Skeletal muscle tissue (tissue), 4 donors: ENCODE data around the gene ARID1B. TPM values are rescaled to one million over a fixed set of nuclear protein-coding genes. Genes with fewer than 3 reads are reported as not detected.

Experiments used
- H3K27ac ChIP-seq: one replicate; pipeline ENCODE4 v1.7.0; 2013; ENCODE audit warnings: mild to moderate bottlenecking, low read depth, low read length, inconsistent platforms
- H3K27me3 ChIP-seq, 3 donors: one replicate each; pipeline ENCODE4 v1.7.0; 2013; ENCODE audit warnings: low read length in 3 of 3; ENCODE audit not compliant: control insufficient read depth in 3 of 3, insufficient read depth in 3 of 3
- H3K36me3 ChIP-seq, 3 donors: one replicate each; pipeline ENCODE4 v1.7.0; 2013; ENCODE audit warnings: low read length in 3 of 3; ENCODE audit not compliant: control insufficient read depth in 3 of 3, insufficient read depth in 3 of 3
- H3K4me1 ChIP-seq, 3 donors: one replicate each; pipeline ENCODE4 v1.7.0; 2013; ENCODE audit warnings: low read length in 3 of 3, mild to moderate bottlenecking in 3 of 3; ENCODE audit not compliant: control insufficient read depth in 3 of 3, insufficient read depth in 3 of 3
- H3K4me3 ChIP-seq, 3 donors: one replicate each; pipeline ENCODE4 v1.7.0; 2013; ENCODE audit warnings: low read length in 3 of 3
- H3K9ac ChIP-seq, 3 donors: one replicate each; pipeline ENCODE4 v1.7.0; 2013; ENCODE audit warnings: low read length in 3 of 3, mild to moderate bottlenecking in 3 of 3, moderate library complexity in 2 of 3, low read depth in 1 of 3
- H3K9me3 ChIP-seq, 3 donors: one replicate each; pipeline ENCODE4 v1.7.0; 2013; ENCODE audit warnings: low read length in 3 of 3; ENCODE audit not compliant: control insufficient read depth in 3 of 3
- total RNA-seq: library from RNA; depleted of rRNA; stranded (reverse); fragments of >200 nt; gene quantifications from one replicate; pipeline ENCODE4 v1.2.3, GENCODE V29; 2014
- donor health status: Osteomylitis.

ARID1B gene
- total RNA-seq, 1 donor from 2014 or later, result 73.6 TPM

GRCh38 chr6:156821707-156822106 is 44.5 kb downstream of the ARID1B start:
- Histone ChIP-seq H3K4me1 (peaks cover 38 to 42% (median 38%) of the 10 kb centered on the region in 3 donors), H3K36me3 (no peaks in the 10 kb centered on the region), H3K4me3 (no peak overlapping the region), H3K9me3 (no peaks in the 10 kb centered on the region), H3K27ac (peak overlapping the region; percentile 85), H3K9ac (no peak overlapping the region), H3K27me3 (no peaks in the 10 kb centered on the region)

GRCh38 chr6:156822747-156823206 is 45.6 kb downstream of the ARID1B start:
- no peaks in the 10 kb centered on the region for H3K27me3 ChIP-seq
- H3K9ac ChIP-seq, result peak overlapping the region; percentile 58 to 79 (median 77)
- H3K36me3 ChIP-seq, result no peaks in the 10 kb centered on the region
- peak overlapping the region; percentile 85 for H3K27ac ChIP-seq
- peaks cover 44 to 51% (median 45%) of the 10 kb centered on the region in 3 donors for H3K4me1 ChIP-seq
- H3K9me3 ChIP-seq, result no peaks in the 10 kb centered on the region
- peak overlapping the region; percentile 38 to 73 (median 72) for H3K4me3 ChIP-seq

- H3K27ac ChIP-seq, result peak overlapping the region; percentile 32
- peaks cover 49 to 56% (median 55%) of the 10 kb centered on the region in 3 donors for H3K4me1 ChIP-seq
- no peaks in the 10 kb centered on the region for H3K9me3 ChIP-seq
- H3K4me3 ChIP-seq, result no peak overlapping the region
- no peaks in the 10 kb centered on the region for H3K27me3 ChIP-seq
- H3K9ac ChIP-seq, result peak overlapping the region in 1 of 3 donors; percentile 33
- H3K36me3 ChIP-seq, result no peaks in the 10 kb centered on the region
These were observed 47.0 kb downstream of the ARID1B start for GRCh38 chr6:156824142-156824541.

GRCh38 chr6:156825475-156825874 is 48.3 kb downstream of the ARID1B start:
- Histone ChIP-seq H3K27me3 (no peaks in the 10 kb centered on the region), H3K27ac (no peak overlapping the region), H3K4me1 (peaks cover 47 to 55% (median 52%) of the 10 kb centered on the region in 3 donors)

GRCh38 chr6:156826290-156826955 is 49.2 kb downstream of the ARID1B start:
- H3K27me3 ChIP-seq, result no peaks in the 10 kb centered on the region
- no peak overlapping the region for H3K4me3 ChIP-seq
- H3K9me3 ChIP-seq, result no peaks in the 10 kb centered on the region
- H3K4me1 ChIP-seq, result peaks cover 50 to 58% (median 50%) of the 10 kb centered on the region in 3 donors
- no peak overlapping the region for H3K9ac ChIP-seq
- H3K27ac ChIP-seq, result no peak overlapping the region
- peaks cover 0 to 4% (median 0%) of the 10 kb centered on the region in 3 donors for H3K36me3 ChIP-seq

More at GRCh38 chr6:156825475-156825874, 48.3 kb downstream of the ARID1B start:
- H3K36me3 ChIP-seq, result peaks cover 0 to 4% (median 0%) of the 10 kb centered on the region in 3 donors
- H3K9me3 ChIP-seq, result no peaks in the 10 kb centered on the region
- no peak overlapping the region for H3K9ac ChIP-seq
- no peak overlapping the region for H3K4me3 ChIP-seq

GRCh38 chr6:156827382-156827781 is 50.2 kb downstream of the ARID1B start:
- Histone ChIP-seq H3K4me1 (peaks cover 50 to 58% (median 51%) of the 10 kb centered on the region in 3 donors), H3K4me3 (peak overlapping the region in 2 of 3 donors; percentile 11 to 31), H3K27ac (peak overlapping the region; percentile 85), H3K36me3 (peaks cover 0 to 4% (median 0%) of the 10 kb centered on the region in 3 donors), H3K9ac (peak overlapping the region in 1 of 3 donors; percentile 63), H3K27me3 (no peaks in the 10 kb centered on the region), H3K9me3 (no peaks in the 10 kb centered on the region)

- peak overlapping the region; percentile 85 for H3K27ac ChIP-seq
- no peaks in the 10 kb centered on the region for H3K27me3 ChIP-seq
- H3K9ac ChIP-seq, result peak overlapping the region in 2 of 3 donors; percentile 27 to 78
- H3K4me3 ChIP-seq, result peak overlapping the region in 2 of 3 donors; percentile 34 to 46
- H3K4me1 ChIP-seq, result peaks cover 46 to 56% (median 47%) of the 10 kb centered on the region in 3 donors
- no peaks in the 10 kb centered on the region for H3K9me3 ChIP-seq
- H3K36me3 ChIP-seq, result peaks cover 0 to 4% (median 0%) of the 10 kb centered on the region in 3 donors
These were observed 51.1 kb downstream of the ARID1B start for GRCh38 chr6:156828280-156828703.

GRCh38 chr6:156830126-156830525 is 52.9 kb downstream of the ARID1B start:
- Histone ChIP-seq H3K27me3 (no peaks in the 10 kb centered on the region), H3K9ac (no peak overlapping the region), H3K9me3 (no peaks in the 10 kb centered on the region), H3K36me3 (peaks cover 0 to 4% (median 0%) of the 10 kb centered on the region in 3 donors), H3K4me1 (peaks cover 45 to 49% (median 46%) of the 10 kb centered on the region in 3 donors), H3K27ac (no peak overlapping the region), H3K4me3 (no peak overlapping the region)

- peak overlapping the region; percentile 55 for H3K27ac ChIP-seq
- H3K9me3 ChIP-seq, result no peaks in the 10 kb centered on the region
- peaks cover 0 to 4% (median 0%) of the 10 kb centered on the region in 3 donors for H3K36me3 ChIP-seq
- no peak overlapping the region for H3K4me3 ChIP-seq
- H3K27me3 ChIP-seq, result no peaks in the 10 kb centered on the region
- H3K9ac ChIP-seq, result peak overlapping the region in 2 of 3 donors; percentile 23 to 46
- H3K4me1 ChIP-seq, result peaks cover 33 to 38% (median 36%) of the 10 kb centered on the region in 3 donors
These were observed 55.1 kb downstream of the ARID1B start for GRCh38 chr6:156832231-156832647.

- no peaks in the 10 kb centered on the region for H3K27me3 ChIP-seq
- H3K4me1 ChIP-seq, result peaks cover 29 to 35% (median 32%) of the 10 kb centered on the region in 3 donors
- no peaks in the 10 kb centered on the region for H3K9me3 ChIP-seq
- H3K36me3 ChIP-seq, result peaks cover 0 to 4% (median 0%) of the 10 kb centered on the region in 3 donors
- peak overlapping the region in 2 of 3 donors; percentile 23 to 46 for H3K9ac ChIP-seq
- H3K4me3 ChIP-seq, result no peak overlapping the region
- peak overlapping the region; percentile 55 for H3K27ac ChIP-seq
These were observed 55.5 kb downstream of the ARID1B start for GRCh38 chr6:156832669-156833068.
